HCT116 (cell line): ENCODE results near the gene HMCN2. TPM values are rescaled to one million over a fixed set of nuclear protein-coding genes. Genes with fewer than 3 reads are reported as not detected.

Experiments used
- ATAC-seq: fragments of 200-7000 bp; cut with Tn5 transposase; 2 replicates; pipeline ENCODE4 v1.9.1; 2020; ENCODE audit warnings: mild to moderate bottlenecking, moderate library complexity
- BruUV-seq: library from RNA; stranded (reverse); fragments of 400-500 nt; replicated peaks from 2 replicates; lab custom pipeline; 2021; lab: Mats Ljungman, UMichigan
- CTCF ChIA-PET: fragments of 300-600 bp; sonication (Branson Sonifier 250); formaldehyde crosslinking; loops from one replicate; lab custom pipeline; 2021; ENCODE audit warnings: antibody characterized with exemption; lab: Charles Lee
- POLR2A ChIA-PET: fragments of 300-600, 350-600 bp; sonication (Branson Sonifier 250); formaldehyde crosslinking; loops from one replicate; lab custom pipeline; 2021; ENCODE audit warnings: antibody characterized with exemption; lab: Charles Lee
- RAD21 ChIA-PET, 2 experiments: fragments of 300-600 bp; sonication (Branson Sonifier 250); formaldehyde crosslinking; loops; one replicate each; lab custom pipeline; 2023; ENCODE audit warnings: low total read pairs in 2 of 2; ENCODE audit not compliant: uncharacterized antibody in 2 of 2, unreplicated experiment in 2 of 2, low non-redundant PET in 1 of 2; lab: Charles Lee
- DNase-seq: peaks from one replicate; pipeline ENCODE4 v3.0.0-alpha.2; 2010; ENCODE audit warnings: low read depth, low spot score
- H2AFZ ChIP-seq: fragments of 200-600 bp; shearing (Covaris generic), sonication (generic); 2 replicates; pipeline ENCODE4 v1.6.1; 2017; ENCODE audit warnings: low read depth, mixed run types, mixed read lengths, antibody characterized with exemption, low read length; ENCODE audit not compliant: poor library complexity, severe bottlenecking
- H3K27ac ChIP-seq: 2 replicates; pipeline ENCODE4 v1.5.1; 2012; ENCODE audit warnings: low read depth, low read length
- H3K27me3 ChIP-seq: fragments of 200-600 bp; sonication (generic); 2 replicates; pipeline ENCODE4 v1.6.1; 2016; ENCODE audit warnings: mixed run types, low read length, mixed read lengths; ENCODE audit not compliant: insufficient read depth
- H3K36me3 ChIP-seq, 2 experiments: fragments of 200-500 bp in 1 of 2; fragments of 200-600 bp in 1 of 2; sonication (Bioruptor generic) in 1 of 2; sonication (generic) in 1 of 2; 2 replicates each; pipeline versions ENCODE4 v1.5.1 to v1.6.1; 2014 to 2016; ENCODE audit warnings: low read length in 2 of 2, inconsistent platforms in 1 of 2, mixed read lengths in 1 of 2, mixed run types in 1 of 2; ENCODE audit not compliant: insufficient read depth in 2 of 2, control insufficient read depth in 1 of 2
- H3K4me1 ChIP-seq, 2 experiments: fragments of 200-600 bp in 1 of 2; sonication (generic) in 1 of 2; 2 replicates each; pipeline versions ENCODE4 v1.5.1 to v1.6.1; 2012 to 2017; ENCODE audit warnings: low read length in 2 of 2, inconsistent platforms in 1 of 2, mild to moderate bottlenecking in 1 of 2, mixed read lengths in 1 of 2, mixed run types in 1 of 2, moderate library complexity in 1 of 2; ENCODE audit not compliant: insufficient read depth in 2 of 2, control insufficient read depth in 1 of 2
- H3K4me2 ChIP-seq: fragments of 200-600 bp; sonication (generic); 2 replicates; pipeline ENCODE4 v1.6.1; 2017; ENCODE audit warnings: mixed run types, low read length, mixed read lengths
- H3K4me3 ChIP-seq, 2 experiments: fragments of 200-600 bp in 1 of 2; sonication (generic) in 1 of 2; replicated peaks in 1 of 2; 2 replicates each; pipeline ENCODE4 v1.5.1; 2011 to 2016; ENCODE audit warnings: low read length in 2 of 2, control low read depth in 1 of 2, low read depth in 1 of 2, mild to moderate bottlenecking in 1 of 2, mixed read lengths in 1 of 2, mixed run types in 1 of 2
- H3K79me2 ChIP-seq: fragments of 200-600 bp; sonication (generic); 2 replicates; pipeline ENCODE4 v1.6.1; 2017; ENCODE audit warnings: mild to moderate bottlenecking, mixed run types, low read length, moderate library complexity, mixed read lengths; ENCODE audit not compliant: insufficient read depth
- H3K9ac ChIP-seq: fragments of 200-600 bp; sonication (generic); 2 replicates; pipeline ENCODE4 v1.6.1; 2016; ENCODE audit warnings: low read length, mixed read lengths
- H3K9me2 ChIP-seq: fragments of 200-600 bp; sonication (generic), shearing (Covaris generic); 2 replicates; pipeline ENCODE4 v1.6.1; 2017; ENCODE audit warnings: mixed run types, mild to moderate bottlenecking, moderate library complexity; ENCODE audit not compliant: insufficient read depth
- H3K9me3 ChIP-seq, 2 experiments: fragments of 200-500 bp in 1 of 2; fragments of 200-600 bp in 1 of 2; sonication (Bioruptor generic) in 1 of 2; sonication (generic) in 1 of 2; 2 replicates each; pipeline ENCODE4 v1.6.1; 2014 to 2017; ENCODE audit warnings: low read length in 2 of 2, mixed read lengths in 2 of 2, inconsistent platforms in 1 of 2, low read depth in 1 of 2, mild to moderate bottlenecking in 1 of 2, mixed run types in 1 of 2, moderate library complexity in 1 of 2; ENCODE audit not compliant: control insufficient read depth in 1 of 2, insufficient read depth in 1 of 2
- H4K20me1 ChIP-seq: fragments of 200-600 bp; sonication (generic), shearing (Covaris generic); 2 replicates; pipeline ENCODE4 v1.6.1; 2017; ENCODE audit warnings: mixed run types, mild to moderate bottlenecking, moderate library complexity; ENCODE audit not compliant: insufficient read depth
- CTCF ChIP-seq, 3 experiments: fragments of 200-600 bp in 1 of 3; sonication (generic) in 1 of 3; IDR thresholded peaks in 2 of 3; conservative IDR thresholded peaks in 1 of 3; 2 replicates each; pipeline ENCODE4 v1.5.1; 2012 to 2017; ENCODE audit warnings: low read depth in 2 of 3, low read length in 2 of 3, antibody characterized with exemption in 1 of 3, borderline replicate concordance in 1 of 3, control low read depth in 1 of 3, mild to moderate bottlenecking in 1 of 3, mixed read lengths in 1 of 3, mixed run types in 1 of 3, moderate library complexity in 1 of 3; ENCODE audit not compliant: insufficient read depth in 1 of 3
- EGR1 ChIP-seq: IDR thresholded peaks from 2 replicates; pipeline ENCODE4 v1.6.1; 2012; ENCODE audit warnings: low read depth
- EZH2 ChIP-seq: fragments of 200-600 bp; sonication (generic); IDR thresholded peaks from 2 replicates; pipeline ENCODE4 v1.6.1; 2017; ENCODE audit warnings: antibody characterized with exemption, mixed run types
- FOSL1 ChIP-seq: IDR thresholded peaks from 2 replicates; pipeline ENCODE4 v1.6.1; 2012; ENCODE audit warnings: low read depth
- MAX ChIP-seq: IDR thresholded peaks from 2 replicates; pipeline ENCODE4 v1.6.1; 2012
- REST ChIP-seq: IDR thresholded peaks from 2 replicates; pipeline ENCODE4 v1.6.1; 2012; ENCODE audit warnings: low read depth
- SRF ChIP-seq: IDR thresholded peaks from 2 replicates; pipeline ENCODE4 v1.6.1; 2012; ENCODE audit warnings: low read depth
- TCF7L2 ChIP-seq: IDR thresholded peaks from 2 replicates; pipeline ENCODE4 v1.7.0; 2011; ENCODE audit warnings: borderline replicate concordance, inconsistent platforms; ENCODE audit not compliant: insufficient read depth, insufficient read length; ENCODE audit errors: extremely low read depth
- YY1 ChIP-seq: IDR thresholded peaks from 2 replicates; pipeline ENCODE4 v1.6.1; 2011; ENCODE audit warnings: low read length, low read depth, moderate library complexity, mild to moderate bottlenecking; ENCODE audit not compliant: insufficient replicate concordance; ENCODE audit errors: extremely low read depth
- intact Hi-C: fragments of 100-400 bp; cut with micrococcal nuclease; formaldehyde crosslinking; loops from 2 replicates; pipeline ENCODE4 v1.10.0; 2022
- total RNA-seq: library from RNA; stranded (reverse); gene quantifications from one replicate; pipeline ENCODE4 v1.2.1, GENCODE V29; 2021; ENCODE audit not compliant: unreplicated experiment

The HMCN2 gene
- total RNA-seq, 1 experiment from 2014 or later, result 0.22 TPM

DNA sequence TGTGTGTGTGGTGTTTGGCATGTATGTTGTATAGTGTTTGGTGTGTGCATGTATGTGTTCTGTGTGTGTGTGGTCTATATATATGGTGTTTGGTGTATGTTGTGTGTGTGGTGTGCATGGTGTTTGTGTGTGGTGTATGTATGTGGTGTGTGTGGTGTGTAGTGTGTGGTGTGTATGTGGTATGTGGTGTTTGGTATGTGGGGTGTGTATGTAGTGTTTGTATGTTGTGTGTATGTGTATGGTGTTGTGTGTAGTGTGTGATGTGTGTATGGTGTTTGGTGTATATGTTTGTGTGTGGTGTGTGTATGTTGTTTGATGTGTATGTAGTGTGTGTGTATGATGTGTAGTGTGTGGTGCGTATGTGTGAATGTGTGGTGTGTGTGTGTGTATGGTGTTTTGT is 78.8 kb downstream of the HMCN2 start:
- no TSS peak for BruUV-seq
- CTCF ChIA-PET, result no interaction called here
- TF ChIP-seq SRF (no peak), EGR1 (no peak), MAX (no peak), CTCF (IDR thresholded peaks at IDR 0.05 in 2 of 3, conservative IDR thresholded peaks at IDR 0.05 in 1 of 3; ENCODE audit: borderline replicate concordance in 1 of 3, insufficient read depth in 1 of 3, low read depth in 2 of 3, low read length in 2 of 3) (no peak), FOSL1 (no peak), REST (no peak), EZH2 (no peak), YY1 (no peak), TCF7L2 (no peak)
- TF ChIP-seq, all 23 proteins: peak for 0
- intact Hi-C loops, result loop anchor here (5.0 kb wide), 1 partner anchor 87 kb away; no protein-coding TSS in a partner anchor
- H3K4me1 ChIP-seq, result no peaks in the 10 kb centered on the region; a peak in 1 of 4 replicates
- no peak for ATAC-seq
- no peak overlapping the region for H2AFZ ChIP-seq
- DNase-seq, result no peak
- no peaks in the 10 kb centered on the region for H4K20me1 ChIP-seq
- H3K9me2 ChIP-seq, result no peaks in the 10 kb centered on the region
- H3K9me3 ChIP-seq, result no peaks in the 10 kb centered on the region
- no peak overlapping the region for H3K4me2 ChIP-seq
- no peak overlapping the region for H3K27ac ChIP-seq
- no peaks in the 10 kb centered on the region for H3K27me3 ChIP-seq
- ChIA-PET POLR2A (no interaction called here), RAD21 (no interaction called here)
- no peaks in the 10 kb centered on the region for H3K36me3 ChIP-seq
- no peak overlapping the region for H3K9ac ChIP-seq
- H3K4me3 ChIP-seq, result no peak overlapping the region
- H3K79me2 ChIP-seq, result no peaks in the 10 kb centered on the region
